ENCODE measurements around the gene ABCC3. TPM values are rescaled to one million over a fixed set of nuclear protein-coding genes. Genes with fewer than 3 reads are reported as not detected.

Gene ABCC3
- total and polyA plus RNA-seq, 2 experiments from 2014 or later = 0.53 TPM; not detected in 1

GRCh38 chr17:50607522-50608175 is 27.0 kb upstream of the ABCC3 start:
- Histone ChIP-seq H3K27ac (no peak overlapping the region), H3K9me3 (ENCODE audit: low read depth) (no peaks in the 10 kb centered on the region), H3K27me3 (no peaks in the 10 kb centered on the region), H3K4me3 (no peak overlapping the region), H3K4me1 (ENCODE audit: low read depth) (peaks cover 5% of the 10 kb centered on the region), H3K36me3 (no peaks in the 10 kb centered on the region)
- no peak for TF ChIP-seq CTCF (IDR thresholded peaks at IDR 0.05; ENCODE audit: low read depth, low read length)
- DNase-seq (ENCODE audit: low read depth in 1 of 2, low spot score in 1 of 2) = no peak

GRCh38 chr17:50608700-50609379 is 25.8 kb upstream of the ABCC3 start:
- no peak for DNase-seq (ENCODE audit: low read depth in 1 of 2, low spot score in 1 of 2)
- TF ChIP-seq CTCF (IDR thresholded peaks at IDR 0.05; ENCODE audit: low read depth, low read length) = no peak

GRCh38 chr17:50609380-50610074 is 25.2 kb upstream of the ABCC3 start:
- H3K27me3 ChIP-seq = no peaks in the 10 kb centered on the region
- TF ChIP-seq CTCF (IDR thresholded peaks at IDR 0.05; ENCODE audit: low read depth, low read length) = no peak
- peaks cover 2% of the 10 kb centered on the region for H3K4me1 ChIP-seq (ENCODE audit: low read depth)
- no peak for DNase-seq (ENCODE audit: low read depth in 1 of 2, low spot score in 1 of 2)
- H3K36me3 ChIP-seq = no peaks in the 10 kb centered on the region
- H3K9me3 ChIP-seq (ENCODE audit: low read depth) = no peaks in the 10 kb centered on the region
- no peak overlapping the region for H3K4me3 ChIP-seq
- no peak overlapping the region for H3K27ac ChIP-seq

More at GRCh38 chr17:50608700-50609379, 25.8 kb upstream of the ABCC3 start:
- H3K4me3 ChIP-seq = no peak overlapping the region
- H3K27ac ChIP-seq = no peak overlapping the region
- no peaks in the 10 kb centered on the region for H3K27me3 ChIP-seq
- no peaks in the 10 kb centered on the region for H3K36me3 ChIP-seq
- H3K9me3 ChIP-seq (ENCODE audit: low read depth) = no peaks in the 10 kb centered on the region
- H3K4me1 ChIP-seq (ENCODE audit: low read depth) = peaks cover 3% of the 10 kb centered on the region

- no peaks in the 10 kb centered on the region for H3K9me3 ChIP-seq (ENCODE audit: low read depth)
- no peak overlapping the region for H3K27ac ChIP-seq
- H3K4me1 ChIP-seq (ENCODE audit: low read depth) = no peaks in the 10 kb centered on the region
- no peak for TF ChIP-seq CTCF (IDR thresholded peaks at IDR 0.05; ENCODE audit: low read depth, low read length)
- H3K4me3 ChIP-seq = no peak overlapping the region
- no peaks in the 10 kb centered on the region for H3K36me3 ChIP-seq
- H3K27me3 ChIP-seq = no peaks in the 10 kb centered on the region
- no peak for DNase-seq (ENCODE audit: low read depth in 1 of 2, low spot score in 1 of 2)
Observed at GRCh38 chr17:50611634-50612033, 23.0 kb upstream of the ABCC3 start.

- TF ChIP-seq CTCF (IDR thresholded peaks at IDR 0.05; ENCODE audit: low read depth, low read length) = no peak
- no peaks in the 10 kb centered on the region for H3K36me3 ChIP-seq
- no peak for DNase-seq (ENCODE audit: low read depth in 1 of 2, low spot score in 1 of 2)
- H3K4me3 ChIP-seq = no peak overlapping the region
- H3K27ac ChIP-seq = no peak overlapping the region
- no peaks in the 10 kb centered on the region for H3K4me1 ChIP-seq (ENCODE audit: low read depth)
- H3K9me3 ChIP-seq (ENCODE audit: low read depth) = no peaks in the 10 kb centered on the region
- no peaks in the 10 kb centered on the region for H3K27me3 ChIP-seq
Observed at GRCh38 chr17:50612281-50612680, 22.4 kb upstream of the ABCC3 start.

Data from cardiac muscle cell (in vitro differentiated cells and primary cell).